GM18873 (cell line): ENCODE measurements around the gene UNC13C.

ENCODE experiments used
- ATAC-seq: cut with Tn5 transposase; IDR thresholded peaks from one replicate; pipeline ENCODE4 v1.9.1; 2021; ENCODE audit warnings: mild to moderate bottlenecking, moderate library complexity, moderate number of reproducible peaks; ENCODE audit not compliant: unreplicated experiment, low FRiP score

UNC13C gene

GRCh38 chr15:54017251-54017650 is 39.0 kb downstream of the UNC13C start:
- ATAC-seq: no peak

- ATAC-seq: no peak
Measured at GRCh38 chr15:54017959-54018358, 39.7 kb downstream of the UNC13C start.

GRCh38 chr15:54026258-54026657 is 48.0 kb downstream of the UNC13C start:
- ATAC-seq: no peak

- no peak for ATAC-seq
Measured at GRCh38 chr15:54026891-54027290, 48.6 kb downstream of the UNC13C start.

GRCh38 chr15:54029081-54029480 is 50.8 kb downstream of the UNC13C start:
- no peak for ATAC-seq

- ATAC-seq: no peak
Measured at GRCh38 chr15:54032066-54032465, 53.8 kb downstream of the UNC13C start.

GRCh38 chr15:54033356-54033860 is 55.2 kb downstream of the UNC13C start:
- no peak for ATAC-seq

GRCh38 chr15:54033869-54034458 is 55.7 kb downstream of the UNC13C start:
- no peak for ATAC-seq

- no peak for ATAC-seq
Measured at GRCh38 chr15:54035616-54036015, 57.4 kb downstream of the UNC13C start.

GRCh38 chr15:54045397-54045796 is 67.2 kb downstream of the UNC13C start:
- ATAC-seq: no peak

- ATAC-seq: no peak
Measured at GRCh38 chr15:54046093-54046492, 67.9 kb downstream of the UNC13C start.

- no peak for ATAC-seq
Measured at GRCh38 chr15:54064365-54064764, 86.1 kb downstream of the UNC13C start.

- no peak for ATAC-seq
Measured at GRCh38 chr15:54066403-54066802, 88.2 kb downstream of the UNC13C start.

- no peak for ATAC-seq
Measured at GRCh38 chr15:54082836-54083492, 104.7 kb downstream of the UNC13C start.

GRCh38 chr15:54083501-54083900 is 105.3 kb downstream of the UNC13C start:
- no peak for ATAC-seq

GRCh38 chr15:54083991-54084390 is 105.8 kb downstream of the UNC13C start:
- no peak for ATAC-seq

- ATAC-seq: no peak
Measured at GRCh38 chr15:54088837-54089236, 110.6 kb downstream of the UNC13C start.

- ATAC-seq: no peak
Measured at GRCh38 chr15:54089776-54090175, 111.5 kb downstream of the UNC13C start.

- no peak for ATAC-seq
Measured at GRCh38 chr15:54091651-54092050, 113.4 kb downstream of the UNC13C start.

GRCh38 chr15:54094661-54095060 is 116.4 kb downstream of the UNC13C start:
- no peak for ATAC-seq

GRCh38 chr15:54097019-54097418 is 118.8 kb downstream of the UNC13C start:
- no peak for ATAC-seq

GRCh38 chr15:54099010-54099409 is 120.8 kb downstream of the UNC13C start:
- no peak for ATAC-seq
